Measurements from ENCODE around the gene SOX15.
A peak's percentile ranks its signal among the peaks of the same experiment; 100 is the strongest.

SOX15 gene

GRCh38 chr17:7574176-7574953 is 15.5 kb downstream of the SOX15 start:
- H3K9me3 Mint-ChIP-seq, result no peaks in the 10 kb centered on the region
- peaks cover 58% of the 10 kb centered on the region for H3K4me1 Mint-ChIP-seq
- H3K27ac Mint-ChIP-seq, result peak overlapping the region; percentile 100
- H3K4me3 Mint-ChIP-seq, result peak overlapping the region; percentile 98
- no peaks in the 10 kb centered on the region for H3K27me3 Mint-ChIP-seq
- peaks cover 42% of the 10 kb centered on the region for H3K36me3 Mint-ChIP-seq

DNA sequence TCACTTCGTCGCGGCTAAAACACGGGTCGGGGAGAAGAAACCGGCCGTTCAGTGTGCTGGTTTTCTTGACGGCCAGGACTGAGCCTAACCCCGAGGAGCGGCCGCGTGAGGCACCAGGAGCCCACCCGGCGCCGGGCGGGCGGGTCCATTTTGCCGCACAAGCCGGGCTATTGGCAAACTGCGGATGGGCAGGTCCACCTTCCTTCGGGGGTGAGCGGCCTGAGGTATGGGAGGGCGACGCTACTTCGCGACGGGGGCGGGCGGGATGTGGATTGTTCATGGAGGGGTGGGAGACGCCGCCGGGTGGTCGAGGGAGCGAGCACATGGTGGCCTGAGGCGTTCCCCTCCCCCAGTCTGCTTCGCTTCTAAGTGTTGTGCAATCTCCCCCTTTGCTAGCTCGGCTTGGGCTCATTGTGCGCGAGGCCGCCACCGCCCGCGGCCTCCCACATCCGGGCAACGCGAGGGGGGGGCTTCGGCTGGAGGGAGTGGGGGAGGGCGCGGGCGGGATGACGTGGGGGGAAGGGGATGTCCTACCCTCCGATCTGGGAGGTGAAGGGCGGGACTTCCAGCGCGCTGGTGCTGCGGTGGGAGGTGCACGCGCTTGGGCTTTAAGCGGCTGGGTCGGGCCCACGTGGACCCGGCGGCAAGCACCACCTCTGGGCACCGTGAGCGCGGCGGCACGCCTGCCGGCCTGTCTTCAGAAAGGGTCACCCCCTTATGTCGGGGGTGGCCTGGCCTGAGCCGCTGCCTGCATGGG is 16.4 kb downstream of the SOX15 start:
- H3K36me3 Mint-ChIP-seq, result peaks cover 40% of the 10 kb centered on the region
- H3K9me3 Mint-ChIP-seq, result no peaks in the 10 kb centered on the region
- H3K4me1 Mint-ChIP-seq, result peaks cover 49% of the 10 kb centered on the region

GRCh38 chr17:7572588-7573323 is 17.1 kb downstream of the SOX15 start:
- H3K4me1 Mint-ChIP-seq, result peaks cover 42% of the 10 kb centered on the region
- H3K9me3 Mint-ChIP-seq, result no peaks in the 10 kb centered on the region
- H3K4me3 Mint-ChIP-seq, result peak overlapping the region; percentile 98
- peaks cover 34% of the 10 kb centered on the region for H3K36me3 Mint-ChIP-seq
- H3K27ac Mint-ChIP-seq, result peak overlapping the region; percentile 100
- H3K27me3 Mint-ChIP-seq, result no peaks in the 10 kb centered on the region

More for the DNA sequence above, 16.4 kb downstream of the SOX15 start:
- Mint-ChIP-seq H3K27ac (peak overlapping the region; percentile 100), H3K4me3 (peak overlapping the region; percentile 98), H3K27me3 (no peaks in the 10 kb centered on the region)

DNA sequence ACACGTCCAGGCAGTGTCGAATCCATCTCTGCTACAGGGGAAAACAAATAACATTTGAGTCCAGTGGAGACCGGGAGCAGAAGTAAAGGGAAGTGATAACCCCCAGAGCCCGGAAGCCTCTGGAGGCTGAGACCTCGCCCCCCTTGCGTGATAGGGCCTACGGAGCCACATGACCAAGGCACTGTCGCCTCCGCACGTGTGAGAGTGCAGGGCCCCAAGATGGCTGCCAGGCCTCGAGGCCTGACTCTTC is 17.6 kb downstream of the SOX15 start:
- peaks cover 40% of the 10 kb centered on the region for H3K4me1 Mint-ChIP-seq
- H3K4me3 Mint-ChIP-seq, result peak overlapping the region; percentile 98
- H3K27me3 Mint-ChIP-seq, result no peaks in the 10 kb centered on the region
- peak overlapping the region; percentile 100 for H3K27ac Mint-ChIP-seq
- peaks cover 34% of the 10 kb centered on the region for H3K36me3 Mint-ChIP-seq
- H3K9me3 Mint-ChIP-seq, result no peaks in the 10 kb centered on the region

DNA sequence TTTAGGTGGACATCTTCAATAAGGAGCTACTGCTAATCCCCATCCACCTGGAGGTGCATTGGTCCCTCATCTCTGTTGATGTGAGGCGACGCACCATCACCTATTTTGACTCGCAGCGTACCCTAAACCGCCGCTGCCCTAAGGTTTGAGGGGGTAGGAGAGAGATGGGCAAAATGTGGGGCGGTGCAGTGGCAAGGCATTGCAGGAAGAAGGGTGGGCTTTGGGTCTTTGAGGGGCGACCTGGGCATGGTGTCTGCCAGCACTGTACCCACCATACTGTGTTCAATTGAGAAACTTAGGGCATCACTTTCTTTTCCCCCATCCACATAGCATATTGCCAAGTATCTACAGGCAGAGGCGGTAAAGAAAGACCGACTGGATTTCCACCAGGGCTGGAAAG is 19.5 kb downstream of the SOX15 start:
- Mint-ChIP-seq H3K4me3 (peak overlapping the region; percentile 15), H3K9me3 (no peaks in the 10 kb centered on the region), H3K36me3 (peaks cover 29% of the 10 kb centered on the region), H3K27ac (peak overlapping the region; percentile 21), H3K4me1 (peaks cover 24% of the 10 kb centered on the region), H3K27me3 (no peaks in the 10 kb centered on the region)

- peaks cover 24% of the 10 kb centered on the region for H3K36me3 Mint-ChIP-seq
- peaks cover 22% of the 10 kb centered on the region for H3K4me1 Mint-ChIP-seq
- H3K27me3 Mint-ChIP-seq, result no peaks in the 10 kb centered on the region
- H3K9me3 Mint-ChIP-seq, result no peaks in the 10 kb centered on the region
- no peak overlapping the region for H3K27ac Mint-ChIP-seq
- no peak overlapping the region for H3K4me3 Mint-ChIP-seq
These were observed 20.3 kb downstream of the SOX15 start for GRCh38 chr17:7569571-7569970.

GRCh38 chr17:7563115-7563869 is 26.6 kb downstream of the SOX15 start:
- Mint-ChIP-seq H3K27me3 (no peaks in the 10 kb centered on the region), H3K9me3 (no peaks in the 10 kb centered on the region), H3K4me1 (peaks cover 51% of the 10 kb centered on the region), H3K36me3 (peaks cover 9% of the 10 kb centered on the region), H3K4me3 (peak overlapping the region; percentile 99), H3K27ac (peak overlapping the region; percentile 98)

DNA sequence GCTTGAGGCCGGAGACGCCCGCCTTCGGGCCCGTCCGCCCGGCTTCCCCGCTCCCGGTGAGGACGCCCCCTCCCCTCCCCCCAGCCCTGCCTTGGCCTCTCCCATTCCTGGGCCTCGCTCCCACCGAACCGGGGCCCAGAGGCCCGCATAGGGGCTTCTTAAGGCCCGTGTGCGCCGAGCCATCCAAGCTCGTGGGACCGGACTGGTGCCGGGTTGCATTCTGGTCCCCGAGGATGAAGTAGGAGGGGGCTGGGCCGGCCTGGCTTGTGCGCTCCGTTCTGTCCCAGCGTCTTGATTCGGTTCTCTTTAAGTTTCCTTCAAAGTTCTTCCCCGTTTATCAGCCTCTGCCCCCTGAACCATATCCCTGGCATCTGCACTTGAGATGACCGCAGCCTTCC is 27.7 kb downstream of the SOX15 start:
- H3K27ac Mint-ChIP-seq, result peak overlapping the region; percentile 98
- H3K4me1 Mint-ChIP-seq, result peaks cover 56% of the 10 kb centered on the region
- no peaks in the 10 kb centered on the region for H3K27me3 Mint-ChIP-seq
- peaks cover 7% of the 10 kb centered on the region for H3K36me3 Mint-ChIP-seq
- no peaks in the 10 kb centered on the region for H3K9me3 Mint-ChIP-seq
- H3K4me3 Mint-ChIP-seq, result peak overlapping the region; percentile 99

DNA sequence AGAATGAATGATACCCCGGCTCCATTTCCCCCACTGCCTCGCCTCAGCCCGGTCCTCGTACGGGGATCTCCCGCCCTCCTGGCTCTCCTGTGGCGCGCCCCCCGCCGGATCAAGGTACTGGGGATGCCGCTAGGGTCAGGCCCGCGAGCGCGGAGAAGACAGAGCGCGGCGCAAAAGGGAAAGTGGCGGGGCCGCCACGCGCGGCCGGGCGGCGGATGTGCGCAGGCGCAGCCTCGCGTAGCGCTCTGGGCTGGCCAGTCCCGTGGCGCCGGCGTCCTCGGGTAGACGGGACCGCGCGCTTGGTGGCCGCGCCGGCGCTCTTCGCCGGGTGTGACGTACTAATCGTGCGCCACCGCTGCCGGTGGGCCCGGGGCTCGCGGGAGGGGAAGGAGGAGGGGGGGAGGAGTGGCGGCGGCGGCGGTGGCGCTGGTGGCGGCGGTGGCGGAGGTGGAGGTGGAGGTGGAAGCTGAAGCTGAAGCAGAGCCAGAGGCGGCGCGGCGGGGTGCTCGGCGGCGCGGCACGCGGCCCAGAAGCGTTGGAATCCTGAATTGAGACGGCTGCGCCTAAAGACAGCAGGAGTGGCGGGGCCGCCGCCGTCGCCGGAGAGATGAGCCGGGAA is 28.2 kb downstream of the SOX15 start, which contains the start of gene SENP3:
SENP3 (plus strand) TSS at position 331 of the 619 bp plus-strand sequence. CDS start 1,158 bp downstream, outside the sequence.
- Mint-ChIP-seq H3K4me3 (peak within 1 kb of the TSS; percentile 99), H3K27ac (peak within 1 kb of the TSS; percentile 99), H3K36me3 (peaks cover 5% of the 10 kb centered on the region), H3K9me3 (no peaks in the 10 kb centered on the region), H3K4me1 (peaks cover 56% of the 10 kb centered on the region), H3K27me3 (no peaks in the 10 kb centered on the region)

GRCh38 chr17:7561028-7561575 is 28.8 kb downstream of the SOX15 start:
- peak overlapping the region; percentile 99 for H3K4me3 Mint-ChIP-seq
- H3K36me3 Mint-ChIP-seq, result peaks cover 5% of the 10 kb centered on the region
- H3K4me1 Mint-ChIP-seq, result peaks cover 61% of the 10 kb centered on the region
- H3K27ac Mint-ChIP-seq, result peak overlapping the region; percentile 99
- no peaks in the 10 kb centered on the region for H3K27me3 Mint-ChIP-seq
- no peaks in the 10 kb centered on the region for H3K9me3 Mint-ChIP-seq

- H3K36me3 Mint-ChIP-seq, result peaks cover 5% of the 10 kb centered on the region
- H3K4me3 Mint-ChIP-seq, result peak overlapping the region; percentile 99
- no peaks in the 10 kb centered on the region for H3K9me3 Mint-ChIP-seq
- H3K27me3 Mint-ChIP-seq, result no peaks in the 10 kb centered on the region
- peak overlapping the region; percentile 99 for H3K27ac Mint-ChIP-seq
- peaks cover 66% of the 10 kb centered on the region for H3K4me1 Mint-ChIP-seq
These were observed 29.5 kb downstream of the SOX15 start for GRCh38 chr17:7560172-7561027.

GRCh38 chr17:7559320-7560171 is 30.3 kb downstream of the SOX15 start:
- Mint-ChIP-seq H3K4me3 (peak overlapping the region; percentile 99), H3K9me3 (no peaks in the 10 kb centered on the region), H3K27ac (peak overlapping the region; percentile 99), H3K4me1 (peaks cover 70% of the 10 kb centered on the region), H3K27me3 (no peaks in the 10 kb centered on the region), H3K36me3 (peaks cover 5% of the 10 kb centered on the region)

Measured in activated naive CD4-positive, alpha-beta T cell treated with anti-CD3 and anti-CD28 coated beads, Interleukin-2, amount 50 U/mL, for 24 hours (primary cell).